ENCODE measurements around the gene SCYL1.

- no peak for TF ChIP-seq CTCF (IDR thresholded peaks at IDR 0.05; ENCODE audit: borderline replicate concordance, extremely low read depth, low read length, poor library complexity, severe bottlenecking)
- no peak for TF ChIP-seq EZH2 (IDR thresholded peaks at IDR 0.05; ENCODE audit: borderline replicate concordance, low read depth, low read length, severe bottlenecking)
Observed at GRCh38 chr11:65506772-65507505, 17.9 kb upstream of the SCYL1 start.
